GM12865 (cell line): ENCODE results near the gene VPS52.

Source experiments
- DNase-seq: peaks from one replicate; pipeline ENCODE4 v3.0.0; 2010; ENCODE audit warnings: low read depth
- H3K4me3 ChIP-seq: 2 replicates; pipeline ENCODE4 v1.5.1; 2011; ENCODE audit warnings: mild to moderate bottlenecking, low read depth, low read length, control low read depth
- TF ChIP-seq, protein P1 (sequence below): IDR thresholded peaks from 2 replicates; pipeline ENCODE4 v1.5.1; 2011; ENCODE audit warnings: low read length, control low read depth, low read depth, inconsistent platforms; ENCODE audit not compliant: insufficient read depth; ENCODE audit errors: missing control alignments

VPS52 gene

DNA sequence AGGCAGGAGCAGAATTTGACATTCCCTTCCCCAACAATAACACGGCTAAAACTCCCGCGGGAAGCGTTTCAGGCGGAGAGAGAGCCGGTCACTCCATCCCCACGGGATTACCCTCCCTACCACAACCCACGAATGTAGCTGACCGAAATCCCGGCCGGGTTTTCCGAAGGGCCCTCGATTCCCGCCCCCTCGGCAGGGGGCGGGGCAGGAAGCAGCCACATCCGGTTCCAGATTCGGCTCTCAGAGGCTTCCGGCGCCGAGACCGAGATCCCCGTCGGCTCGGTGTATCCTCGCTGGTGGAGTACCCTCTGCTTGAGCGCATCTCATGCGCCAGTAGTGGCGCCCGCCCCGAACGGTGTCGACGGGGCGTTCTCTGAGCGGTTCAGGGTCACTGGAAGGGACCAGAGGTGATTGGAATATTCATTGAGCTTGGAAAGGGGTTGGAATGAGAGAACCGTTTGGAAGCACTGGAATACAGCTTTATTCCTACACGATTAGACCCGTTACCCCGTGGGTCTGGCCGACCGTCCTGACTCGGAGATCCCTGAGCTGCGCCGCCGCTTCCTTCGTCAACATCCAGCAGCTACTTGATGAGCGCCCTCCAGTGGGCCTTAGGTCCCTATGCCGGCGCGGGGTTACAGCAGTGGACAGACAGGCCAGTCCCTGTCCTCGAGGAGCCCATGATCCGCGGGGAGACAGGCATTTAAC is 27.7 kb upstream of the VPS52 start:
- peak; percentile 97 for DNase-seq
- TF ChIP-seq, protein P1, sequence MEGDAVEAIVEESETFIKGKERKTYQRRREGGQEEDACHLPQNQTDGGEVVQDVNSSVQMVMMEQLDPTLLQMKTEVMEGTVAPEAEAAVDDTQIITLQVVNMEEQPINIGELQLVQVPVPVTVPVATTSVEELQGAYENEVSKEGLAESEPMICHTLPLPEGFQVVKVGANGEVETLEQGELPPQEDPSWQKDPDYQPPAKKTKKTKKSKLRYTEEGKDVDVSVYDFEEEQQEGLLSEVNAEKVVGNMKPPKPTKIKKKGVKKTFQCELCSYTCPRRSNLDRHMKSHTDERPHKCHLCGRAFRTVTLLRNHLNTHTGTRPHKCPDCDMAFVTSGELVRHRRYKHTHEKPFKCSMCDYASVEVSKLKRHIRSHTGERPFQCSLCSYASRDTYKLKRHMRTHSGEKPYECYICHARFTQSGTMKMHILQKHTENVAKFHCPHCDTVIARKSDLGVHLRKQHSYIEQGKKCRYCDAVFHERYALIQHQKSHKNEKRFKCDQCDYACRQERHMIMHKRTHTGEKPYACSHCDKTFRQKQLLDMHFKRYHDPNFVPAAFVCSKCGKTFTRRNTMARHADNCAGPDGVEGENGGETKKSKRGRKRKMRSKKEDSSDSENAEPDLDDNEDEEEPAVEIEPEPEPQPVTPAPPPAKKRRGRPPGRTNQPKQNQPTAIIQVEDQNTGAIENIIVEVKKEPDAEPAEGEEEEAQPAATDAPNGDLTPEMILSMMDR: peak; percentile 60
- H3K4me3 ChIP-seq: peak overlapping the region; percentile 78

DNA sequence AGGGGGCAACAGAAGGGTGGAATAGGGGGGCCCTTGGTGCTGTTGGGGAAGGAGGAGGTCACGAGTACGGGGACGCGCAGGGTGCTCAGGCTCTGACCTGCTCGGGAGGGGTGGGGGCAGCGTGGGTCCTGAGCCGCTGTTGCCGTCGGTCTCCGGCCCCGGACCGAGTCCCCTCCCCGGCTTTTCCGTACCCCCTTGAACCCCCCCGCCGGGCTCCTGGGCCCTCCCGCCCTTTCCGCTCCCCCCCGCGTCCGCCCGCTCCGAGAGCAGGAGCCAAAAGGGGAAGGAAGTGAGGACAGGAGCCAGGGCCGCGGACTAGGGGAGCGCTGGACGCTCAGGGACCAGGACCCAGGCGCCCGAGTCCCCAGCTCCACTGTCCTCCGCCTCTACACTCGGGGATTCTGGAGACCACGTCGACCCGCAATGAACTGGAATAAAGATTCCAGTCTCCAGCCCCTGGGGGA is 27.1 kb upstream of the VPS52 start, which contains the start of gene RGL2:
TSS of gene RGL2 (minus strand) at position 170 of the 464 bp plus-strand sequence. CDS start 332 bp downstream, outside the sequence.
- TF ChIP-seq, protein P1: no peak
- peak within 1 kb of the TSS; percentile 78 for H3K4me3 ChIP-seq
- DNase-seq: peak; percentile 76

DNA sequence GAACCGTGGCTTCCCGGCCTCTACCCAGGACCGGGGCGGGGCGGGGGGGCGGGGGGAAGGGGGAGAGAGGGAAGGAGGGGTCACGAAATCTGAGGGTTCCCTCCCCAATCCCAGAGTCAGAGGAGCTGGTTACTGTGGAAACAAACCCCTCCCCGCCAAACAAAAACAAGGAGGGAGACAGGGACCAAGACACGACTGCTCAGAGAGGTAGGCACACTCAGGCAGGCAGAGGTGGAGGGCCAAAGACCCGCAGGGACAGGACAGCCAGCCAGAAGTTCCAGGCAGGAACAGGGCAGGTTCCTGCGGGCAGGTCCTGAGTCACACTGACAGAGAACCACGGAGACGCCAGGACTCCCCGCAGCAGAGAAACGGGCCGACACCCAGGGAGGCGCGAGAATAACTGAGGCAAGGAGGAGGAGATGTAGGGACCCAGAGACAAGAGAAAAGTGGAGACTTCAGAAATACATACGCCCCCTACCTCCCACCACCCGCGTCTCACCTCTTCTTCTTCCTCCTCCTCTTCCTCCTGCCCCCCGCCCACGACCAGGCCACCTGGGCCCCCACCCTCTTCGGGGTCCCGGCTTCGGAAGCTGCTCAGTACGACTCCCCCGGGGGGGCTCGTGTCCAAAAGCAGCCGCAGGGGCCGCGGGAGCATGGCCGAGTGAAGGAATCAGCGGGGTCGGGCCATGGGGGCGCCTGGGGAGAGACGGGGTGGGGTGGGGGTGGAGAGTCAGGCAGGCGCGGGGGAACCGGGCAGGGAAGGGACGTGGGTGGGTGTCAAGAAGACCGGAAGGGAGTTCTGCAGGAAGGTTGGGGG is 26.5 kb upstream of the VPS52 start:
- DNase-seq: peak; percentile 78
- peak overlapping the region; percentile 78 for H3K4me3 ChIP-seq
- TF ChIP-seq, protein P1: no peak

DNA sequence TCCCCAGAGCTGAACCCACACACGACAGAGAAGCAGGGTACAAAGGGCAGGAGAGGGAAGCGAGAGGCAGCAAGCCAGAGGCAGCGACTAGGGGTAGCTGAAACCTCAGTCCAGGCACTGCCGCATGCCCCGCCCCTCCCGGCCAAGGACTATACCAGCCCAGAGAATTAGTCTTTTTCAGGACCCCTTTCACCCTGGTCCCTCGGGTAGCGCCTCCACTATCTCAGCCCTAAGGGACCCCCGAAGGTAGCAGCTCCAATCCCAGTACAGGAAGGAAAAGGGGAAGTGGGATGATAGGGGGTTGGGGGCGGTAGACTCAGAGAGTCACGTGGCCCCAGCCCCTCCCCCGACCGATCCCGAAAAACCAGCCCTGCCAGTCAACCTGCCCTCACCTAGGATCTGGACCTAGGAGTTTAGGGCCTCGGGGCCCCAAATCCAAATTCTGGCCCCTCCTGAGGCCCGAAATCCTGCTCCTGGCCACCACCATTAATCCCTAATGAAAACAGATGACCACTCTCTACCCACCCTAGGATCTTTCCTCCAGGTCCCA is 25.8 kb upstream of the VPS52 start:
- peak overlapping the region; percentile 78 for H3K4me3 ChIP-seq
- no peak for DNase-seq
- TF ChIP-seq, protein P1: no peak

DNA sequence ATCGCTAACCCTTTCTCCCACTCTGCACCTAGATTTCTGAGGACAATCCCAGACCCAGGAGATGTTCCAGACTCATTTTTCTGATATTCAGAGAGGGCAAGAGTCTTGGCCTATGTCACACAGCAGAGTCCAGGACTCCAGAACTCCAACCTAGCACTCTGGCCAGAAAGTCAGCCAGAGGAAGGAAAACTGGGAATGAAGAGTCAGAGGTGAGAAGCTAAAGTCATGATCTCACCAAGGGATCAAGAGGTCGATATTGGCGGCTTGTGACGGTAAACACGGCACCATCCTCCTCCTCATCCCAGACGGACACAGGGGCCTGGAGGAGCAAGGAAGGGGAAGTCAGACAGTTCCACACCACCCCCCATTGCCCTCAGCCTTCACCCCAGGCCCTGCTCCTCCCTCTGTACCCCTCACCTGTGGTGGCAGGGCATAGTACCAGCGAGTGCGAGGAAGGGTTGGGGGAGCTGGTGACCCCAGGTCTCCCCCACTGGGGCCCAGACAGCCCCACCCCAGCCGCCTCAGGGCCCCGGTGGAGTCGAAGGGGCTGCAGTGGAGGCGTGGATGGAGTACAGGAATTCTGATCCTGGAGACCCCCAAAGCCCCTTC is 25.2 kb upstream of the VPS52 start:
- H3K4me3 ChIP-seq: peak overlapping the region; percentile 78; the same call in 1 of the 2 replicates
- TF ChIP-seq, protein P1: no peak
- DNase-seq: no peak

DNA sequence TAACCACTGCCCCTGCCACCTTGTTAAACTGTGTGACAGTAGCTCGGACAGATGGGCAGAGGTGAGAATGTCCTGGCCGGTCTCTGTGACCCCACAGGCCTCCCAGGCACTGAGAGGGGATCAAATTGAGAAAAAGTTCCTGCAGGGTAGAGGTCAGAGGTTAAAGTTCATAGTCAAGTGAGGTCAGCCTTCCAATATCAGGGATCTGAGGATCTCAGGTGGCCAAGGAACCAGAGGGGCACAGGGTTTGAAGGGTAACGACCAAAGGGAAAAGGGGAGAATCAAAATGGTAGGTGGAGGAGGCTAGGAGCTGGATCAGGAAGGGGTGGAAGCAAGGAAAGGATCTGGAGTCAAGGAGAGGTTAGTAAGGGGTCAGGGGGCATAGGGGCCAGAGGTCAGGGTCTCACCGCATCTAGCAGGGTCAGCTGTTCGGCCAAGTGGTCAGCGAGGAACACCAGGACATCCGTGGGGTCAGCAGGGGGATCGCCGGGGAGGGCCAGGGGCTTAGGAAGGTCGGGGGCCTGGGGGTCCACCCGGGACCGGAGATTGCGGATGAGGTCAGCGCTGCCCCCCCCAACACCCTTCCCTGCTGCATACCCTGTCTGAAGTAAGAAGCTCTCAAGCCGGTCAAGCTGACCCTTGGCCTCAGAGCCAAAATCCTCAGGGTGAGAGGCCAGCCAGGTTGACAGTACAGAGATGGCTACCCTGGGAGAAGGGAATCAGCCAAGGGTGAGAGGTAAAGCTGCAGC is 24.1 kb upstream of the VPS52 start:
- no peak for DNase-seq
- TF ChIP-seq, protein P1: no peak
- H3K4me3 ChIP-seq: no peak overlapping the region
